Panc1 (cell line): ENCODE data around the gene MRPS22. TPM values are rescaled to one million over a fixed set of nuclear protein-coding genes. Genes with fewer than 3 reads are reported as not detected.

ENCODE experiments used
- ATAC-seq: fragments of 200-7000 bp; cut with Tn5 transposase; 2 replicates; pipeline ENCODE4 v1.9.1; 2020; ENCODE audit warnings: mild to moderate bottlenecking, moderate library complexity
- BruUV-seq: library from RNA; stranded (reverse); fragments of 400-500 nt; replicated peaks from 2 replicates; lab custom pipeline; 2021; lab: Mats Ljungman, UMichigan
- CTCF ChIA-PET: fragments of 300-600 bp; sonication (Branson Sonifier 250); formaldehyde crosslinking; loops from one replicate; lab custom pipeline; 2022; ENCODE audit warnings: antibody characterized with exemption; lab: Charles Lee
- POLR2A ChIA-PET: fragments of 300-600 bp; sonication (Branson Sonifier 250); formaldehyde crosslinking; loops from one replicate; lab custom pipeline; 2022; ENCODE audit warnings: antibody characterized with exemption; lab: Charles Lee
- DNase-seq: peaks from one replicate; pipeline ENCODE4 v3.0.0-alpha.2; 2010; ENCODE audit warnings: low read depth, low spot score
- H3K27ac ChIP-seq: 2 replicates; pipeline ENCODE4 v1.5.1; 2011; ENCODE audit warnings: mild to moderate bottlenecking, low read length, inconsistent platforms
- H3K27me3 ChIP-seq: fragments of 200-500 bp; sonication (Bioruptor generic); 2 replicates; pipeline ENCODE4 v1.6.0; 2014; ENCODE audit warnings: low read length, inconsistent platforms; ENCODE audit not compliant: control insufficient read depth, insufficient read depth
- H3K36me3 ChIP-seq: fragments of 200-500 bp; sonication (Bioruptor generic); 2 replicates; pipeline ENCODE4 v1.5.1; 2014; ENCODE audit warnings: inconsistent platforms, mild to moderate bottlenecking, low read length, moderate library complexity; ENCODE audit not compliant: control insufficient read depth, insufficient read depth
- H3K4me1 ChIP-seq: 2 replicates; pipeline ENCODE4 v1.5.1; 2011; ENCODE audit warnings: inconsistent platforms, mild to moderate bottlenecking, low read length, moderate library complexity; ENCODE audit not compliant: control insufficient read depth, insufficient read depth
- H3K4me3 ChIP-seq, 2 experiments: 2 replicates each; pipeline ENCODE4 v1.5.1; 2011 to 2012; ENCODE audit warnings: low read depth in 2 of 2, low read length in 2 of 2, mild to moderate bottlenecking in 2 of 2, inconsistent platforms in 1 of 2, moderate library complexity in 1 of 2
- H3K9me3 ChIP-seq: fragments of 200-500 bp; sonication (Bioruptor generic); 2 replicates; pipeline ENCODE4 v1.5.1; 2014; ENCODE audit warnings: low read depth, mild to moderate bottlenecking, inconsistent platforms, low read length, moderate library complexity; ENCODE audit not compliant: control insufficient read depth, insufficient read depth
- POLR2AphosphoS5 ChIP-seq: IDR thresholded peaks from 2 replicates; pipeline ENCODE4 v1.6.1; 2012; ENCODE audit warnings: mild to moderate bottlenecking, low read depth, low read length, moderate library complexity
- SIN3A ChIP-seq: IDR thresholded peaks from 2 replicates; pipeline ENCODE4 v1.6.1; 2012; ENCODE audit warnings: low read depth, mild to moderate bottlenecking, low read length, moderate library complexity, borderline replicate concordance; ENCODE audit not compliant: insufficient read depth
- TCF7L2 ChIP-seq: IDR thresholded peaks from 2 replicates; pipeline ENCODE4 v1.6.1; 2011; ENCODE audit warnings: mild to moderate bottlenecking, low read depth, low read length, inconsistent platforms
- in situ Hi-C: cut with HindIII; loops from 2 replicates; pipeline ENCODE4 v1.10.0; 2016; ENCODE audit warnings: low sequenced_read_pairs, low pct_unique_long_range_greater_than_20kb
- intact Hi-C: fragments of 100-400 bp; cut with micrococcal nuclease; formaldehyde crosslinking; loops from one replicate; pipeline ENCODE4 v1.10.0; 2022; ENCODE audit not compliant: unreplicated experiment
- total RNA-seq: library from RNA; stranded (reverse); gene quantifications from one replicate; pipeline ENCODE4 v1.2.1, GENCODE V29; 2021; ENCODE audit not compliant: unreplicated experiment
- TF ChIP-seq, protein P1 (sequence below), 2 experiments: IDR thresholded peaks; 2 replicates each; pipeline ENCODE4 v1.6.1; 2011 to 2012; ENCODE audit warnings: low read depth in 2 of 2, control low read depth in 1 of 2, low read length in 1 of 2, mild to moderate bottlenecking in 1 of 2, moderate library complexity in 1 of 2; ENCODE audit not compliant: insufficient read depth in 1 of 2
- TF ChIP-seq, protein P2 (sequence below): fragments of 450-650 bp; IDR thresholded peaks from 2 replicates; pipeline ENCODE4 v1.5.1; 2017; ENCODE audit warnings: mild to moderate bottlenecking

Gene MRPS22
- total RNA-seq, 1 experiment from 2014 or later = 61.9 TPM

DNA sequence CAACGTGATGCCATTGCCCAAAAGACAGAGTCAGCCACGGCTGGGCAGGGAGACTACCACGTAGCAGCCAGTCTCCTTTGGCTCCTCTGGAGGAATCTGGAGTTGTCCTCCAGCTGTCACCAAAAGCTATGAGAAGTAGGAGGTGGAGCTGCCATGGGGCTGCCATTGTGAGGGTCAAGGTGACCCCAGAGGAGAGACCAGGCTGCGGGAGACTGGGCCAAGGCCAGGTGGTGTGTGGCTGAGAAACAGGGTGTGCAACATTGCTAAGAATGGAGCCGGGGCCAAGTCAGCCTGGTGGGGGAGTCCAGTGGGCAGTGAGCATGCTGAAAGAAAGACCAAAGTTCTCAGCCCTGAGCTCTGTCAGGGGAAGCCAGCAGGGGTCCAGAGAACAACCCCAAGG, 29.9 kb upstream of the MRPS22 start:
- in situ Hi-C loops = no loop called here
- Histone ChIP-seq H3K9me3 (no peaks in the 10 kb centered on the region), H3K4me3 (no peak overlapping the region), H3K4me1 (peaks cover 46% of the 10 kb centered on the region), H3K27ac (peak overlapping the region; percentile 81; the same call in 1 of the 2 replicates), H3K36me3 (no peaks in the 10 kb centered on the region), H3K27me3 (no peaks in the 10 kb centered on the region)
- no peak for DNase-seq
- ChIA-PET POLR2A (no interaction called here), CTCF (interaction anchor here (0.6 to 1.0 kb wide), 3 partner anchors 15 to 378 kb away, joined by 3 to 4 read pairs (median 3); no protein-coding TSS in a partner anchor)
- BruUV-seq = no TSS peak
- ATAC-seq = no peak
- TF ChIP-seq SIN3A = no peak
- TF ChIP-seq, protein P1, sequence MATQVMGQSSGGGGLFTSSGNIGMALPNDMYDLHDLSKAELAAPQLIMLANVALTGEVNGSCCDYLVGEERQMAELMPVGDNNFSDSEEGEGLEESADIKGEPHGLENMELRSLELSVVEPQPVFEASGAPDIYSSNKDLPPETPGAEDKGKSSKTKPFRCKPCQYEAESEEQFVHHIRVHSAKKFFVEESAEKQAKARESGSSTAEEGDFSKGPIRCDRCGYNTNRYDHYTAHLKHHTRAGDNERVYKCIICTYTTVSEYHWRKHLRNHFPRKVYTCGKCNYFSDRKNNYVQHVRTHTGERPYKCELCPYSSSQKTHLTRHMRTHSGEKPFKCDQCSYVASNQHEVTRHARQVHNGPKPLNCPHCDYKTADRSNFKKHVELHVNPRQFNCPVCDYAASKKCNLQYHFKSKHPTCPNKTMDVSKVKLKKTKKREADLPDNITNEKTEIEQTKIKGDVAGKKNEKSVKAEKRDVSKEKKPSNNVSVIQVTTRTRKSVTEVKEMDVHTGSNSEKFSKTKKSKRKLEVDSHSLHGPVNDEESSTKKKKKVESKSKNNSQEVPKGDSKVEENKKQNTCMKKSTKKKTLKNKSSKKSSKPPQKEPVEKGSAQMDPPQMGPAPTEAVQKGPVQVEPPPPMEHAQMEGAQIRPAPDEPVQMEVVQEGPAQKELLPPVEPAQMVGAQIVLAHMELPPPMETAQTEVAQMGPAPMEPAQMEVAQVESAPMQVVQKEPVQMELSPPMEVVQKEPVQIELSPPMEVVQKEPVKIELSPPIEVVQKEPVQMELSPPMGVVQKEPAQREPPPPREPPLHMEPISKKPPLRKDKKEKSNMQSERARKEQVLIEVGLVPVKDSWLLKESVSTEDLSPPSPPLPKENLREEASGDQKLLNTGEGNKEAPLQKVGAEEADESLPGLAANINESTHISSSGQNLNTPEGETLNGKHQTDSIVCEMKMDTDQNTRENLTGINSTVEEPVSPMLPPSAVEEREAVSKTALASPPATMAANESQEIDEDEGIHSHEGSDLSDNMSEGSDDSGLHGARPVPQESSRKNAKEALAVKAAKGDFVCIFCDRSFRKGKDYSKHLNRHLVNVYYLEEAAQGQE (IDR thresholded peaks at IDR 0.05; ENCODE audit: insufficient read depth in 1 of 2, low read depth in 2 of 2, low read length in 1 of 2) = no peak
- TF ChIP-seq TCF7L2 = no peak
- TF ChIP-seq, protein P2, sequence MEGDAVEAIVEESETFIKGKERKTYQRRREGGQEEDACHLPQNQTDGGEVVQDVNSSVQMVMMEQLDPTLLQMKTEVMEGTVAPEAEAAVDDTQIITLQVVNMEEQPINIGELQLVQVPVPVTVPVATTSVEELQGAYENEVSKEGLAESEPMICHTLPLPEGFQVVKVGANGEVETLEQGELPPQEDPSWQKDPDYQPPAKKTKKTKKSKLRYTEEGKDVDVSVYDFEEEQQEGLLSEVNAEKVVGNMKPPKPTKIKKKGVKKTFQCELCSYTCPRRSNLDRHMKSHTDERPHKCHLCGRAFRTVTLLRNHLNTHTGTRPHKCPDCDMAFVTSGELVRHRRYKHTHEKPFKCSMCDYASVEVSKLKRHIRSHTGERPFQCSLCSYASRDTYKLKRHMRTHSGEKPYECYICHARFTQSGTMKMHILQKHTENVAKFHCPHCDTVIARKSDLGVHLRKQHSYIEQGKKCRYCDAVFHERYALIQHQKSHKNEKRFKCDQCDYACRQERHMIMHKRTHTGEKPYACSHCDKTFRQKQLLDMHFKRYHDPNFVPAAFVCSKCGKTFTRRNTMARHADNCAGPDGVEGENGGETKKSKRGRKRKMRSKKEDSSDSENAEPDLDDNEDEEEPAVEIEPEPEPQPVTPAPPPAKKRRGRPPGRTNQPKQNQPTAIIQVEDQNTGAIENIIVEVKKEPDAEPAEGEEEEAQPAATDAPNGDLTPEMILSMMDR = no peak
- no peak for TF ChIP-seq POLR2AphosphoS5
- intact Hi-C loops = no loop called here

DNA sequence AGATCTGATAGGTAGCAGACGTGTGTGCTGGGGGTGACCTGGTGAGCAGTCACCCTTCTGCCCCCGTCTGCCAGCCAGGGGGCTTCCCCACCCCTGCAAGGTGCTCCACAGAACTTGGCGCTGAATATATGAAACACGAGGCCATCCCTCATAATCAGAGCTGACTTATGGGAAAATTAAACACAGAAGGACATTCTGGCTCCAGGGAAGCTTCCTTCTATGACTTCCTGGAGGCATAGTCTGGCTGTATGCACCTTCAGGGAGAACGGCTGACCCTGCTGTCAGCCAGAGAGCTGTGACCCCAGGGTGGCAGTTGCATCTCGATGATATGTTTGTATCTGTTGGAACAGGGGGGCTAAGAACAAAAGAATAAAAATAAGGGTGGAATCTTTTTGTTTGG, 26.6 kb upstream of the MRPS22 start:
- intact Hi-C loops = no loop called here
- in situ Hi-C loops = no loop called here
- ATAC-seq (no peak), DNase-seq (no peak)
- ChIA-PET POLR2A (no interaction called here), CTCF (no interaction called here)
- TF ChIP-seq SIN3A (no peak), POLR2AphosphoS5 (no peak), TCF7L2 (no peak)
- TF ChIP-seq, protein P1 (IDR thresholded peaks at IDR 0.05; ENCODE audit: insufficient read depth in 1 of 2, low read depth in 2 of 2, low read length in 1 of 2) = no peak
- TF ChIP-seq, protein P2 = no peak
- Histone ChIP-seq H3K9me3 (no peaks in the 10 kb centered on the region), H3K4me1 (peaks cover 15% of the 10 kb centered on the region), H3K27me3 (no peaks in the 10 kb centered on the region), H3K27ac (peak overlapping the region; percentile 44; the same call in 1 of the 2 replicates), H3K4me3 (no peak overlapping the region), H3K36me3 (no peaks in the 10 kb centered on the region)
- BruUV-seq = no TSS peak
